Glutamatergic neuron (in vitro differentiated cells): ENCODE measurements around the gene LRRC45. TPM values are rescaled to one million over a fixed set of nuclear protein-coding genes. Genes with fewer than 3 reads are reported as not detected.
A peak's percentile ranks its signal among the peaks of the same experiment; 100 is the strongest.

Experiments used
- DNase-seq: peaks from one replicate; pipeline ENCODE4 v3.0.0; 2022
- H3K27ac Mint-ChIP-seq: one replicate; pipeline ENCODE4 v1.8.0; 2020; ENCODE audit warnings: mild to moderate bottlenecking, mixed read lengths, inconsistent platforms; ENCODE audit not compliant: unreplicated experiment
- H3K27me3 Mint-ChIP-seq: one replicate; pipeline ENCODE4 v1.8.0; 2020; ENCODE audit warnings: mild to moderate bottlenecking, moderate library complexity, mixed read lengths, inconsistent platforms; ENCODE audit not compliant: unreplicated experiment
- H3K36me3 Mint-ChIP-seq: one replicate; pipeline ENCODE4 v1.8.0; 2020; ENCODE audit warnings: mild to moderate bottlenecking, mixed read lengths, inconsistent platforms; ENCODE audit not compliant: unreplicated experiment
- H3K4me1 Mint-ChIP-seq: one replicate; pipeline ENCODE4 v1.8.0; 2020; ENCODE audit warnings: mild to moderate bottlenecking, low read depth, mixed read lengths, inconsistent platforms; ENCODE audit not compliant: unreplicated experiment
- H3K4me3 Mint-ChIP-seq: one replicate; pipeline ENCODE4 v1.8.0; 2020; ENCODE audit warnings: mild to moderate bottlenecking, mixed read lengths, inconsistent platforms; ENCODE audit not compliant: unreplicated experiment
- H3K9me3 Mint-ChIP-seq: one replicate; pipeline ENCODE4 v1.8.0; 2020; ENCODE audit warnings: mild to moderate bottlenecking, moderate library complexity, mixed read lengths, inconsistent platforms; ENCODE audit not compliant: unreplicated experiment
- total RNA-seq: library from RNA; stranded (reverse); fragmentation: NEBNext Ultra II Directional; extraction: Animal tissue kit (Norgen Biotek cat#: 25700); gene quantifications from one replicate; pipeline ENCODE4 v1.2.1, GENCODE V29; 2021; ENCODE audit not compliant: unreplicated experiment
- TF ChIP-seq, protein P1 (sequence below): fragments of 200-600 bp; sonication (generic); IDR thresholded peaks from one replicate; pipeline ENCODE4 v1.5.0; 2021; ENCODE audit not compliant: partially characterized antibody, unreplicated experiment

LRRC45 gene
- total RNA-seq, 1 donor from 2014 or later: 29.6 TPM

DNA sequence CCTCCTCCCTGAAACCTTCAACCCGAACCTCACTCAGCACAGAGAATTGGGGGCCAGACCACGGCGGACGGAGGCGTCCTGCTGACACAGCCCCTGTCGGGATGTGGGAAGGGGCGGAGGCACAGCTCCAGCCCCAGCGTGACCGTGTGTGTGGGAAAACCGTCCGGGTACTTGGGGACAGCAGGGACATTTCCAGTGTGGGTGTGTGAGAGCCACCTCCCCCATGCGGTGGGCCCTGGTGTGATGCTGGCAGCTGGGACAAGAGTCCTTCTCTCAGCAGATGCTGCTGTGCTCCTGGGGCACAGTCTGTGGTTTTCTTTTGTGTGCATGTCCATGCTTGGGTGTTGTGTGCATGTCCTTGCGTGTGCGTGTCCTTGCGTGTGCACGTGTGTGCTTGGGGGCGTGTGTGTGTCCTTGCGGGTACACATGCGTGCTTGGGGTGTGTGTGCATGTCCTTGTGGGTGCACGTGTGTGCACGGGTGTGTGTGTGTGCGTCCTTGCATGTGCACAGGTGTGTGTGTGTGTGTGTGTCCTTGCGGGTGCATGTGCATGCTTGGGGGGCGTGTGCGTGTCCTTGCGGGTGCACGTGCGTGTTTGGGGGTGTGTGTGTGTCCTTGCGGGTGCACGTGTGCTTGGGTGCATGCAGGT lies 17.3 kb upstream of the LRRC45 start:
- Mint-ChIP-seq H3K4me3 (peak overlapping the region; percentile 60), H3K27me3 (peaks cover 5% of the 10 kb centered on the region), H3K9me3 (peaks cover 5% of the 10 kb centered on the region), H3K4me1 (peaks cover 11% of the 10 kb centered on the region), H3K27ac (peak overlapping the region; percentile 81), H3K36me3 (no peaks in the 10 kb centered on the region)
- DNase-seq: no peak
- TF ChIP-seq, protein P1, sequence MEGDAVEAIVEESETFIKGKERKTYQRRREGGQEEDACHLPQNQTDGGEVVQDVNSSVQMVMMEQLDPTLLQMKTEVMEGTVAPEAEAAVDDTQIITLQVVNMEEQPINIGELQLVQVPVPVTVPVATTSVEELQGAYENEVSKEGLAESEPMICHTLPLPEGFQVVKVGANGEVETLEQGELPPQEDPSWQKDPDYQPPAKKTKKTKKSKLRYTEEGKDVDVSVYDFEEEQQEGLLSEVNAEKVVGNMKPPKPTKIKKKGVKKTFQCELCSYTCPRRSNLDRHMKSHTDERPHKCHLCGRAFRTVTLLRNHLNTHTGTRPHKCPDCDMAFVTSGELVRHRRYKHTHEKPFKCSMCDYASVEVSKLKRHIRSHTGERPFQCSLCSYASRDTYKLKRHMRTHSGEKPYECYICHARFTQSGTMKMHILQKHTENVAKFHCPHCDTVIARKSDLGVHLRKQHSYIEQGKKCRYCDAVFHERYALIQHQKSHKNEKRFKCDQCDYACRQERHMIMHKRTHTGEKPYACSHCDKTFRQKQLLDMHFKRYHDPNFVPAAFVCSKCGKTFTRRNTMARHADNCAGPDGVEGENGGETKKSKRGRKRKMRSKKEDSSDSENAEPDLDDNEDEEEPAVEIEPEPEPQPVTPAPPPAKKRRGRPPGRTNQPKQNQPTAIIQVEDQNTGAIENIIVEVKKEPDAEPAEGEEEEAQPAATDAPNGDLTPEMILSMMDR: no peak

DNA sequence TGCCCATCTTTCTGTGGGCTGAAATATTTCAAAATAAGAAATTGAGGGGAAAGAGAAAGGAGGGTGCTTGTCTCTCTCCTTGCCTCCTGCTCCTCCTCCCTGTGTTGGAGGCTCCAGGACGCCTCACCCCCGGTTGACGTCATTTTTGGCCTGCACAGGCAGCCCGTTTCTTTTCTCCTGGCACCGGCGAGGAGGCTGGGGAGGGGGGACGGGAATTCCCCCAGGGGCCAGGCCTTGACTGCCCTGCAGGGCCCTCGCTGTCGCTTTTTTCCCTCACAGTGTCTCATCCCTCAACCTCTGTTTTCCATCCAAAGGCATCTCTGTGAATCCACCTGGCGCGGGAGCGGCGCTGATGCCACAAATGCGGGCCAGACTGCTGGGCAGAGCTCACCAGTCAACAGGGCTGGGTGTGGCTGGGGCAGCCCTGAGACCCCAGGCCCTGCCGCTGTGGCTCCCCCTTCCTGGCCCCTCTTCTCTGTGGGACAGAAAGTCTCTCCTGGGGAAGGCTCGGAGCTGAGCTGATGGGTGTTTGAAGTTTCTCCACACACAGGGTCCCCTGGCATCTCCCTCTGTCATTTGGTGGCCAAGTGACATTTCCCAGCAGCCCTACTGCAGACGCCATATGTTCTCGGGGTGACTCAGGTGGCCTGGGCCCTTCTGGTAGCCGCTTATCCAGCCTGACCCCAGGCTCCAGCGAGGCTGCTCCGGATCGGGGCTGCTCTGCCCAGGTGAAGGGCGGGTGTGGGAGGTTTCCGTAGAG lies 16.5 kb upstream of the LRRC45 start:
- Mint-ChIP-seq H3K4me1 (peaks cover 10% of the 10 kb centered on the region), H3K27me3 (peaks cover 5% of the 10 kb centered on the region), H3K36me3 (no peaks in the 10 kb centered on the region), H3K9me3 (peaks cover 5% of the 10 kb centered on the region), H3K4me3 (peak overlapping the region; percentile 60), H3K27ac (peak overlapping the region; percentile 81)
- DNase-seq: no peak
- TF ChIP-seq, protein P1: no peak

DNA sequence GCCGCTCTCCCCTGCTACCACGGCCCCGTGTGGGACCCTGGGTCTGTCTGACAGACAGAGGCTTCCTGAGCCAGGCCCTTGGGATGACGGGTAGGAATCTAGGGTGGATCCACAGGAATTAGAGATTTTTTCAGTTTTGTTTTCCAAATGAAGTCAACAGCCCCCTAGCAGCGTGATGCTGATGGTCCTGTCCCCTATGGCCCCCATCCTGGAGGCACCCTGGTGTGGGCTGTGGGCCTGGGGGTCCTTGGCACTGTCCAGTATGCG lies 15.9 kb upstream of the LRRC45 start:
- DNase-seq: no peak
- TF ChIP-seq, protein P1: no peak
- no peak overlapping the region for H3K4me3 Mint-ChIP-seq
- H3K27me3 Mint-ChIP-seq: peaks cover 5% of the 10 kb centered on the region
- H3K36me3 Mint-ChIP-seq: no peaks in the 10 kb centered on the region
- peaks cover 10% of the 10 kb centered on the region for H3K4me1 Mint-ChIP-seq
- peaks cover 5% of the 10 kb centered on the region for H3K9me3 Mint-ChIP-seq
- H3K27ac Mint-ChIP-seq: no peak overlapping the region

DNA sequence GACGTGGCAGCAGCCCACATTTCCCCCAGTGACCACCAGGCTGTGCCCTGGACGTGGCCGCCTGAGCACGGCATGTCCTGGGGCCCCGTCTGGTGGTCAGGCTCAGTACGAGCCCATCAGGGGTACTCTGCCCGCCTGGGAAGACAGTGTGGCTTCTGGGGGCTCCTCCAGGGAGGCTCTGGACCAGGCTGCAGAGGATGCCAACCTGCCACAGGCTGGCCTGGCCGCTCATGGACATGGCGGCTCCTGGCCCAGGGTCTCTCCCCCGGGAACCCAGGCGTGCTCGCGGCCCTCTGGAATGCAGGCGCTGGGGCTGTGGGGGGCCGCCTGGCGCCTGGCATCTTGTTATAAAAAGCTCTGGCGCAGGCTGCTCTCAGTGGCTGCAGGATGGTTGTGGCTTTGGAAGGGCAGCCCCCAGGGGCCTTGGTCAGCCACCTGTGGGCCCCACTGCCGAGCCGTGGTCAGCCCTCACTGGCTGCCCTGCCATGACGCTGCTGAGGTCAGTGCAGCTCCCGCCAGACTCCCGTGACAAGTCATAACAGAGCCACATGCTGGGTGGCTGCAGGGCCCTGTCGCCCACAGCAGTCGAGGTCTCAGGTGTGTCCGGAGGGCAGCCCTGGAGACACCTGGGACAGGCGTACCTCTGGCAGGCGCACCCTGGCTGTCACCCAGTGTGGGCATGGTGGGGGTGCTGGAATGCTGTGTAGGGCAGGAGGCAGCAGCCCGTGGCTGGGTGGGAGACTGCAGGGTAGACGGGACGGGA lies 15.4 kb upstream of the LRRC45 start:
- Mint-ChIP-seq H3K27me3 (peaks cover 5% of the 10 kb centered on the region), H3K27ac (no peak overlapping the region), H3K4me3 (no peak overlapping the region), H3K9me3 (peaks cover 5% of the 10 kb centered on the region), H3K4me1 (peaks cover 10% of the 10 kb centered on the region), H3K36me3 (no peaks in the 10 kb centered on the region)
- DNase-seq: no peak
- TF ChIP-seq, protein P1: no peak
